DMS53 treated with DMSO at 0.1 percent for 48 hours (cell line): Measurements from ENCODE around the gene TGFB2.

Experiments
- DNase-seq: peaks from one replicate; lab custom pipeline; 2025; ENCODE audit not compliant: unreplicated experiment; lab: John Stamatoyannopoulos, UW

The TGFB2 gene

DNA sequence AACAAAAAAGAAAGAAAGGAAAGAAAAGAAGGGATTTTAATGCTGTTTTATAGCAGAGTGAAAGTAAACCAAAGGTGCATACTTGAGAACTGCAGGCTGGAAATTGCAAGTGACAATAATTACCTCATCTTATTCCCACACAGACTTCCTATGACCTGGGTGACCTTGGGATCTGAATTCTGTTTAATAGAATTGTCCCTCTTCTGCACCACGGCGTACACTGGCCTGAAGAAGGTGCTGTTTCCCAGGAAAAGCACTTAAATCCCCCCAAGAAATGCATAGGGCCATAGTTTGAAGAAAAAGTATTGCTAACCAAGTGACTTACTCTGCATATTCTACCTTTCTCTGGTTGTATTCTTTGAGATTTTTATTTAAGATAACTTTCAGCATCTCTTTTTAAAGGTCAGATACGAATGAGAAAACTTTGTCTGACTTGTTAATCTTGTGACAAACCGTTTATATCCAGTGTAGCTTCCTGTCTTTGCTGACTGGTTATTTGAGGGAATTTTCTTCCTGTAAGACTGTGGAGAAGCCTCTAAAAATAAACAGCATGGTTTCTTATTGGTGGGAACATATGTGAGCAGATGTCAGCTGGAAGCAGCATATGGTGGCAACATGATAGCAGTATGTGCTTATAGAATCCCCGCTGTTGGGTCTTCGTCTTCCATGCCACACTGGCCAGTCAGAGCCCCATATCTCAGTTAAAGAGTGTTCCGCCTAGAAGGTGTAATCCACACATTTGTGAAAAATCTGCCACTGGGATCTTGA, 16.3 kb downstream of the TGFB2 start:
- DNase-seq: peak; percentile 55

DNA sequence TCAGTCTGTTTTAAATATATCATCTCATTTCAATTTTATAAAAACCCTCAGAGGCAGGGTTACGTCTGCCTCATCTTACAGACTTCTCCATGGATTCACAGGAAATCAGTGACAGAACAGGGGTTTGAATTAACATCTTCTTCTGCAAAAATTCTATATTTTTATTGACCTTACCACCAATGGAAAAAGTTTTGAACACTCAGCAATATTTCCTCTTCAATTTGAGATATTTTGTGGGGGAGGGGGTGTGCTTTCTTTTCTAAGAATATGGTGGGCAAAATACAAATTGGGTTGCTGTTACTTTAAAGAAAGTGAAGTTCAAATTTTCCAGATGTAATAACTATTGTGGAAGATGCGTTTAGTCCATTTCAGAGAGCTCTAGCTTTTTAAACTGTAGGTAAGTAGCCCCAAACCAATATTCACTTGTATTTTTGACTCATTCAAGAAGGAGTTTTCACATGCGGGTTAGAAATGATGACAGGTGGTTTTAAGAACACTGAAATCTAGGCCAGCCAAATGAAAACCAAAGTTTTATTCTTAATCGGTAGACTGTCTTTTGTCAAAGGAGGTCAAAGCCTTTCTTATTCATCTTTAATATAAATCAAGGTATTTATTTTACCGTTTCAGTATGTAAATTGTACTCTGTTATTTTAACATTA, 17.4 kb downstream of the TGFB2 start:
- no peak for DNase-seq

DNA sequence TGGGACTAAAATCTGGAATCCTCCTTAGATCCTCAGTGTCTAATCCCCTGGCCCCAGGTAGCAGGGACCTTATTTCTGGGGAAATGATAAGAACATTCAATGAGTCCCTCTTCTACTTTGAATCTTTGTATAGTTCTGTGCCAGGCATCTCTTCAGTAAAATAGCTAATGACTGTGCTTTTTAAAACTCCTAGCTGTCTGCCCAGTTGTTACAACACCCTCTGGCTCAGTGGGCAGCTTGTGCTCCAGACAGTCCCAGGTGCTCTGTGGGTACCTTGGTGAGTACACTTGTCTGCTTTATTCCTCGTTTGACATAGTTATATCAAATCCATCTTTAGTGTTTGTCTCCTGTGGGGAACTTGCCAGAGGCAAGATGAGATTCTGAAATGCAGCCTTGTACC, 18.0 kb downstream of the TGFB2 start:
- DNase-seq: no peak

DNA sequence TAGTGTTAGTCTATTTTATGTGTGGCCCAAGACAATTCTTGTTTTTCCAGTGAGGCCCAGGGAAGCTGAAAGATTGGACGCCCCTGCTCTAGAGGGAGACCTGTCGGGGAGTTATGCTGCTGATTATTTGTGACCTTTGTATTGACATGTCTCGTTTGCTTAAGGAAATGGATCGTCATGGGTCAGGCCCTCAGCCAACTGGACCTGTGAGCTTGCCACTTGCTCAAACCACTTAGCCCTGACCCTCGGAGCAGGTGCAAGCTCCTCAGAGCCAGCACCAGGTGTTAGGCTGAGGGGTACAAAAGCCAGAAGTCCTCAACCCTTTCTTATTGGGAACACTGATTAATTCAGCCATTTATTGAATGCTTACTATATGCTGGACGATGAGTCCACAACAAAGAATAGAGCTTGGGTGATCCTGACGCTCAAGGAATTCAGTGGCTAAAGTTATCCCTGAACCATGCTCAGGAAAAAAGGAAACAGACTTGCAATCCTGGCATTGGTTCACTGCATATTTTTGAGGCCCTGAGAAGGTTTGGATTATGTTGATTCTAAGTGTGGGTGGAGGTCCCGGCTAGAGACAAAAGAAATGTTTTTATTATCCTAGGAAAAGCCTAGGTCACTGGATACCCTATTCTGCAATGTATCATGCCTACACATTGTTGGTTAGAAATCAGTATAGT, 19.0 kb downstream of the TGFB2 start:
- peak; percentile 82 for DNase-seq

DNA sequence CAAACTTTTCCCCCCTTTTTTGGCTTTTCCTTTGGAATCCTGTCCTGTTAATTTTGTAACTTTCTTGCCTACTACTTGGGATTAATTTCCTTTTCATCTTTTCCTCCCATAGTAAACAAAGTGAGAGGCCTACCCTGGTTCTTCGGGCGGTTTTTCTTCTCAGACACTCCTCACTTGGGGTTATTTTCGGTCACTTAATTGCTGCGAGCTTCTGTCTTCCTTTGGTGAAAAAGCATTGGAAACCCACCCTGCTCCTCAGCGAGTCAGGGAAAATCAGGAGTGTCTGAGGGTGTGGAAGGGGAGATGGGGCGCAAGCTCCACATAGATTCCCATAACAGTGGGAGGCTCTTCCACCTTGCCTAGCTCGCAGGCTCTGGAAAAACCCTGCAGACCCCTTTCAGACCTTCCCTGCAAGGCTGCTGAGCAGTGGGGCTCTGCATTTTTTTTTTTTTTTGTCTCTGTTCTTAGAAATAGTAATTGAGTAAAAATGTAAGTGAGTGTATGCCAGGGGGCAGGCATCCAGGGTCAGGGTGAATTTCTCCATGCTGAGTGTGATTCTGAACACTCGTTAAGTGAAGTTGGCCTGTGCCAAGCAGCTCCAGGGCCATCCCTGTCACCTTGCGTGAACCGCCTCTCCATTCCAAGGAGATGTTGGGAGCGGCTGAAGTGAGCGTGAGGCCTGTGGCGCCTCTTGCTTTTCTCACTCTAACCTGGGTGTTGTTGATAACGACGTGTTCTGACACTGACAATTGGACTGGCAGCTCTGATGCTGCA, 20.3 kb downstream of the TGFB2 start:
- no peak for DNase-seq

DNA sequence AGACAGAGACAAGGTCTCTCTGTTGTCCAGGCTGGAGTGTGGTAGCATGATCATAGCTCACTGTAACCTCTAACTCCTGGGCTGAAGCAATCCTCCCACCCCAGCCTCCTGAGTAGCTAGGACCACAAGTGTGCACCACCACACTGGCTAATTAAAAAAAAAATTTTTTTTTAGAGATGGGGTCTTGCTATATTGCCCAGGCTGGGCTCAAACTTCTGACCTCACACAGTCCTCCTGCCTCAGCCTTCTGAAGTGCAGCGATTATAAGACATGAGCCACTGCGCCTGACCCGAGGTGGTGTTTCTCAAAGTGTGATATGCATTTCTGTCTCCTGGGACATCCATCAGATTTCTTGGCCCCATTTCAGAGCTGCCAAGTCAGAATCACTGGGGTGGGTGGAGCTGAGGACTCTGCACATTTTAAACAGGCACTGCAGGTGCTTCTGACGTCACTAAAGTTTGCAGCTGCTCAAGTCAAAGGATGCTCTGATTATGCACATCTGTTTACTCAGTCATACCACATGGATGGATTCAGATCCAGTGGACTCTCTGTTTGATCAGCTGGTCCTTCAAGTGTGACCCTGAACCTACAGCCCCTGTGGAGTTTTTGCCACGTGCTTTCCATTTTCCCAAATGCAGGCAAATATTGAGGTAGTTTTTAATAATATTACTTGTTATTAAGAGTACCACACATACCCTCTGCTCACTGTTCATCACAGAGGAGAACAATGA, 21.4 kb downstream of the TGFB2 start:
- peak; percentile 99 for DNase-seq

DNA sequence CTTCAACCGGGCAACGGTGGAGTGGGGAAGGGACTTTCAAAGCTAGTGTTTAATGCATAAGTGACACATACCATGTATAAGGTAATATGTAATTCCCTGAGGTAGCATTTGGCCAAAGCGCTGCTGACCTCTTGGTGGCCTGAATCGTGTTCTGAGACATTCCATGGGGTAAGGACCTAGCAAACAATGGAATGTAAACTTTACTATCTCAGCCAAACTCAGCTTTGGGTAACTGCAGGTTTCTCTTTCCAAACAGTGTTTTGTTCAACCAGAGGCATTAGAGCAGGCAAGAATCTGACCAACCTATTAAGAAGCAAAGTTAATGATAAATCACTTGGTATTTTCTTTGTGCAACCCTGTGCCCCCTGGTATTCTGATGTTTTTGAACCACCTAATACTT, 22.0 kb downstream of the TGFB2 start:
- no peak for DNase-seq

DNA sequence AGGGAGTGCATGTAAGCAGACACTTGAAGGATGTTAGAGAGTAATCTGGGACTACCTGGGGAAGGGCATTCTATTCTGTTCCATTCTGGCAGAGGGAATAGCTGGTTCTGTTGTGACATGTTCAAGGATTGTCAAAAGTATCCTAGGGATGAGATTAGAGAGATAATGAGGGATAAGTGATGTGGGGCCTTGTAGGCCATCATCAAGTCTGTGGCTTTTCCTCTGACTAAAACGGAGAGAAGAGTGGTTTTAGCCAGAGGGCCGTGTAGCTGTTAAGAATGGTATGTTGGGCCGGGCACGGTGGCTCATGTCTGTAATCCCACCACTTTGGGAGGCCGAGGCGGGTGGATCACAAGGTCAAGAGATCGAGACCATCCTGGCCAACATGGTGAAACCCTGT, 23.6 kb downstream of the TGFB2 start:
- no peak for DNase-seq

DNA sequence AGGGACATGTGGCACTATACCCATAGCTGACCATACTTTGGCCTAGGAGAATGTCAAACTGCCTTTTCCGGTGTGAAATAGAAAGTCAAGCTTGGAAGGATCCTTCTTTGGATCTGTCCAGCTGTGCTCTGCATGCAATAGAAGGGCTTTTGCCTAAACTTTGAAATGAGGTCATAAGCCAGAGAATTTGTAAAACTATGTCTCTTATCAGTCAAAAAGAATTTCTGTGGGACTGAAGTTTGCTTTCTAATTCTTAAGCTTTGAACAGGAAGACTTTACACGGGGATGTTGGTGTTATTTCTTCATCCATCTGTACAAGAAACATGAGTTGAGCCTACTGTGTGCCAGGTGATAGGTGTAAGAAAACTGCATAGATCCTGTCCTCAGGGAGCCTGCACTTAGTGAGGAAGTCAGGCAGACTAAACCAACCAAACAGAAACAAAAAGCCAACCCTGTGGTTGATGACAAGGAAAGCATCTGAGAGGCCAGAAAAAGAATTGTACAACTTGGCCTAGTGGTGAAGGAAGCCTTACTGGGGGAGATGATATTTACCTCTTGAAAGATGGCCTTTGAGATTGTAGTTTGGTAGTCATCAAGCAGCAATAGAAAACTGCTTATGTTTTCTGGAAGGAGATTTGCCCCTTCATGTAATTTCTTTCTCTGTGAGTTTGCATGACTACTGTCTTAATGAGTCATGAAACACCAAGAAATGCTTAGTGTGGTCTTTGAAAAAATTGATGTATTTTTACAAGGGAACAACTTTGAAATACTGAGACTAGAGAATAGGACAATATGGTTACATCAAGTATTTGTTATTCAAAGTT, 24.8 kb downstream of the TGFB2 start:
- DNase-seq: no peak

DNA sequence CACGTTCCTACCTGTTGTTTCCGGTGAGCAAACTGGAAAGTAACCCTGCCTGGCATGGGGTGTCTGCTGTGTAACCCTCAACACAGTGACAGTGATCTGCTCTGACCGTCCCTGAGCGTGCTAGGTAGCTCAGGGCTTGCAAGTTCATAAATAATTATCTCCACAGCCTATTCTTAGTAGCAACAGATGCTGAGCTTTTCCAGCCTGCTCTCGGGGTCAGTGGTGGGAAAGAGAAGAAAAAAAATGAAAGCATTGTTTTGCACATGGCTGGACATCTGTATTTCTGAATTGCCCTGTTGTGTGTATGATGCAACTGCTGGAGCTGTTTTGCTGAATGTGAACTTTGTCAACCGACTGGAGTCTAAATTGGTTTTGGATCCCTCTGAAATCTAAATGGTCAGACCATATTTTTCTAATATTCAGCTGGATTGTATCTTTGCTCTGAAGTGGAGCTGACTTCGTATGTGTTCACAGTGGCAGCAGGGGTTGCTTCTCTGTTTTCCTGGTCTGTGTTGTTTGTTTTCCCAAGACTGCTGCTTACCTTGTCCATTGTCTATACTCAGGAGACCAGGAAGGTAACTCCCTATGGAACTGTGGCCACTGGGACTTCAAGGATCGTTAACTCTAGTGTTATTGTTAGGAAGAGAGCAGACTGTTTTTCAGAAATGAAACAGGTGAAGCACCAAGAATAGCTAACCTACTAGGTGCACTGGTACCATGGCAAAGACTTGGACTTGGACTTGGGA, 27.0 kb downstream of the TGFB2 start:
- DNase-seq: peak; percentile 85

DNA sequence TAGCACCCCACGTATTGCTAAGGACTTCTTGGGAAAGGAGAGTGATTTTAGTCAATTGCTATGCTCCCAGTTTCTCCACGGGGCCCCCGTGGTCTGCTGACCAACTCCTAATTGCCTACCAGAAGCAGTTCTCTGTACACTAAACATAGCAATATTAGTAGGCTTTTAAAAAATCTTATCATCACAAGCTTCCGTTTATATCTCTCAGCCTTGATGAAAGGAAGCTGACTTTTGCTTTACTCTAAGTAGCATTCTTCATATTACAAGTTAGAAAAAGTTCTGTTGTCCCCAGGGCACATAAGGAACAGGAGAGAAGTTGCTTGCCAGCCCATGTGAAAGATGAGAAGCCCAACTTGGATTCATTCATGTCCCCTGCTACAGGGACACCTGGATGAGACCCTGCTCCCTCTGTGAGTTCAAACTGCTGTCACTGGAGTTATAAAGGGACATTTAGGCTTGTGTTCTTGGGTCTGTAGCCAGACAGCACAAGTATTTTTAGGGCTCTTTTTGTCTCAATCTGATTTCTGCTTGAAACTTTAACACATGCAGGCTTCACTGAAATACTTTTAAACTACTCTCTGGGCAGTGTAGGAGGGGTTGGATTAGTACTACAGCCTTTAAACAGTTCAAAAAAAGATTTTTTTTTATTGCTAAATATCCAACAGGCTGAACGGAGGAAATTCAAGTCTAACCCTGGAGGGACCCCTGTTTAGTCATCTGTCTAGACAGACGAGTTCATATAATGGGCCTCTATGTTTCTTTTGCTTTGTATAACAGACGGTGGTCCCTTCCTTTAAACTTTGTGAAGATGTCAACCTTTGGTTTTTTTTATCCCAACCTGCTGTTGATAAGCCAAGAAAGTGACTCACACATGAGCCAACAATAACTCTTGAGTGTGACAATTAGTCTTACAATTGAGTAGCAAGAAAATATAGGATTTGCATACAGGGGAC, 29.5 kb downstream of the TGFB2 start:
- no peak for DNase-seq

DNA sequence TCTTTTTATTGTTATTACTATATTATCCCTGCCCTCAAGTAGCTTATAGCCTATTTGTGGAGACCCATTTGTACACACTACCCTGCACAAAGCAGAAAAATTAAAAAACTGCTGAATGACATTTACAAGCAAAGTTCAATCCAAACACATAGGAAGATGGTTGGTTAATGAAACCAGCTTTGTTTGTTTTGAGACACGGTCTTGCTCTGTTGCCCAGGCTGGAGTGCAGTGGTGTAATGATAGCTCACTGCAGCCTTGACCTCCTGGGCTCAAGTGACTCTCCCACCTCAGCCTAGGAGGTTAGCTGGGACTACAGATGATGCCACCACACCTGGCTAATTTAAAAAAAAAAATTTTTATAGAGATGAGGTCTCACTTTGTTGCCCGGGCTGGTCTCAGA, 31.6 kb downstream of the TGFB2 start:
- peak; percentile 37 for DNase-seq

DNA sequence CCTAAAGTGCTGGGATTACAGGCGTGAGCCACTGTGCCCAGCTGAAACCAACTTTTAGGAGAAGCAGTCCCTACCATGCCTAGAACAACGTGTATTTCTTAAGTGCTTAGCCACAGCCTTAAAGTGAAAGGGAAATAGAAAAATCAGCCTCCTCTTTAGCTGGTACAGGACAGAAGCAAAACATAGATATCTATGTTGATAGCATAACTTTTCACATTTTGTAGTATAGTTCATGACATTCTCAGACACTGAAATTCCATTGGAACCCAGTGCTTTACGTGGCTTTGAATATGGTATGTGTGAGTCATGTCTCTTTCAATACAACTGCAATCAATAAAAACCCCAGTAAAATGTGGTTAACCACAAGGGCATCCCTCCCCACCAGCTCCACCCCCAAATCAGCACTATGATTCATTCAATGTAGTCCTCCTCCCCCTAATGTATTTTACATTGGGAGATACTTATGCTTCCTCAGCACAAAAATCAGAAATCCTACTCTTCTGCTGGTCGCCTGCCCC, 32.1 kb downstream of the TGFB2 start:
- no peak for DNase-seq

DNA sequence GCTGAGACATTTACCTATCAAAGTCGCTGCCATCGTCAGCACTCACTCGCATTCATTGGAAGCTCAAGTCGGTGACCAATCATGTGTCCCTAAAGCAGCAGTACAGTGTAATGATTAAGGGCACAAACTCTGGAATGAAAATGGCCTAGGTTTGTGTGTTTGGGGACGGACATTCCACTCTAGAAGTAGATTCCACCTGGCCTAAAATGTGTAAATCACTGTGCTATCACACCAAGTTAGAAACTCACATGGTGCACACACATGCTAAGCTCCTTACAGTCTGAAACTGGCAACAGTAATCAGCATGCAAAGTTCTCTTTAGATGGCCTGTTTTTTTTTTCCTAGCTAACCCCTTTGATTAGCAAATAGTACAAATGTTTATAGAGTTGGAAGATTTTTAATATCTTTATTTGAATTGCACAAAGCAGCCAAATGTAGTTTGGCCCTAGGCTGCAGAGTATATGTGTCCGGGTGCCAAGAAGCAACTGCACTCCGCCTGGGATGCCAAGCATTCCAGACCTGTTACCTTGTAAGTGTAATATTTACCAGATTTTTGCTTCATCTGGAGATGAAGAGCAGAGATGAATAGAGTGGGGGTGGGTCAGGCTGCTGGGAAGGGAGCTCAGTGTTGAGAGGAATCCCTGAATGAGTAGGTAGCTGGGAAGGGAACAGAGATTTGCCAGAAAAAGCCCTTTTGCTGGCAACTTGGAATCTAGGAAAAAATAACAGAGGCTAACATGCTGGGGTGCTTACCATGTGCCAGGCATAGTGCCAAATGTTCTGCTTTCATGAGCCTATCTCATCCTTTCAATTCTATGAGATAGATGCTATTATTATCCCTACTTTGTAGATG, 35.2 kb downstream of the TGFB2 start:
- DNase-seq: peak; percentile 58

DNA sequence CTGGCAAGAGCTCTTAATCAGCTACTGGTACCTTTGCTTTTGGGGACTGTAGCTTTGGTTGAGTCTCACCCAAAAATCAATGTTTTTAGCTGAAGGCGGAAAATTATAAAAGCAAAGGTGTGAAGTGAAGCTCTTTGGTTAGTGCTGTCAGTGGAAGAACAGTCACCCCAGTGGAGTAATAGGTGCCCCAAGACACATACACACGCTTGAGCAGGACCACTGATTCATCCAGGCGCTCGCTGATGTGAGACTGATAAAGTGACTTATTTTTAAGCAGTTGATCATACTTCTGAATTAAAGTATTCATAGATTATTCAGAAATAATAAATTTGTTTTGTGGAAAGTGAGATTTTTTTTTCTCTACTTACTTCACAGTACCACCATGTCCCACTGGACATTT, 37.1 kb downstream of the TGFB2 start:
- no peak for DNase-seq

DNA sequence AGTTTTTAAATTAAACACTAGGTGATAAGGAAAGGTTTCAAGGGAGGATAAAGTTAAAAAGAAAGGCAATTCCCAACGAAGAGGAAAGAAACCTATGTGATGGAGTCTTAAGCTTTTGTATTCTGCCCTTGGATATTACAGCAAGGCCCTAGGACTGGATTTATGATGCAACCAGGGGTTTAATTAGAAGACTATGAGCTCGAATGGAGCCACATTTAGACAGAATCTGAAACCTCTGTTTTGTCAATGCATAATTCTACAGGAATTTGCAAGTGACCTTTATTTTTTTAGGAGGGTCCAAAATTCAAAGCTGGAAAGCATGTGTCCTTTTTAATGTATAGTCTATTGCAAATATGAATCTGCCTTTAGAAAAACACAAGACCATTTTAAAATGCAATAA, 37.9 kb downstream of the TGFB2 start:
- no peak for DNase-seq

DNA sequence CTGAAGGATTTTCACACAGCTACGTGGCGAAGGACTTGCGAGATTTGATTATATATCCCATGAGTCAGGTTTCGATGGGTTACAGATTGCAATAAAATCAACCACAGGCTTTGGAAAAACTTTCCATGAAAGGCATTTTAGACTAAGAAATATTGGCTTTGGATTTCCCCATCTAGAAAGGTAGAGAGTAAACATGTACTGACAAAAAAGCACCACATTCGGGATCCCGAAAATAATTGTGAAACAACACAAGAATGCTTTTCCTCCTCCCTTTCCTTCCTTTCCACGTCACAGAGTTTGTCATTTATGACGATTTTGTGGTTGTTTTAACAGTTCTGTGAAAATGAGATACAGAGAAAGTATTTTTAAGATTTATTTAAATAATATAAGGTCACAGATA, 38.5 kb downstream of the TGFB2 start:
- DNase-seq: no peak
